ELR (cell line): ENCODE measurements around the gene CXCR4.
"Not testable (repeated sequence)": the region's sequence is repeated elsewhere in the genome, so short reads cannot be mapped to it uniquely, and the experiment has no call there.

Experiments
- DNase-seq: peaks from one replicate; pipeline ENCODE4 v3.0.0-alpha.2; 2015; ENCODE audit warnings: low read depth

Gene CXCR4

GRCh38 chr2:136114382-136114781 lies 3.6 kb downstream of the CXCR4 start:
- no peak for DNase-seq

- DNase-seq, result no peak
Observed at GRCh38 chr2:136113209-136113971, 4.6 kb downstream of the CXCR4 start.

GRCh38 chr2:136112317-136113208 lies 5.4 kb downstream of the CXCR4 start:
- no peak for DNase-seq

- DNase-seq, result no peak
Observed at GRCh38 chr2:136111711-136112110, 6.2 kb downstream of the CXCR4 start.

- no peak for DNase-seq
Observed at GRCh38 chr2:136110526-136110925, 7.4 kb downstream of the CXCR4 start.

GRCh38 chr2:136108463-136108862 lies 9.5 kb downstream of the CXCR4 start:
- DNase-seq, result no peak

GRCh38 chr2:136107051-136108033 lies 10.6 kb downstream of the CXCR4 start:
- no peak for DNase-seq

- DNase-seq, result no peak
Observed at GRCh38 chr2:136106505-136106904, 11.4 kb downstream of the CXCR4 start.

- DNase-seq, result no peak
Observed at GRCh38 chr2:136104977-136105376, 13.0 kb downstream of the CXCR4 start.

- no peak for DNase-seq
Observed at GRCh38 chr2:136101042-136101441, 16.9 kb downstream of the CXCR4 start.

- no peak for DNase-seq
Observed at GRCh38 chr2:136098441-136098840, 19.5 kb downstream of the CXCR4 start.

- no peak for DNase-seq
Observed at GRCh38 chr2:136093583-136093982, 24.4 kb downstream of the CXCR4 start.

- DNase-seq, result no peak
Observed at GRCh38 chr2:136091899-136092298, 26.1 kb downstream of the CXCR4 start.

GRCh38 chr2:136087901-136088460 lies 30.0 kb downstream of the CXCR4 start:
- not testable (repeated sequence) for DNase-seq

GRCh38 chr2:136086253-136087016 lies 31.5 kb downstream of the CXCR4 start:
- DNase-seq, result no peak

GRCh38 chr2:136085453-136086209 lies 32.3 kb downstream of the CXCR4 start:
- peak; percentile 13 for DNase-seq

- no peak for DNase-seq
Observed at GRCh38 chr2:136081582-136082210, 36.3 kb downstream of the CXCR4 start.

- DNase-seq, result no peak
Observed at GRCh38 chr2:136080114-136080513, 37.8 kb downstream of the CXCR4 start.

- DNase-seq, result no peak
Observed at GRCh38 chr2:136077107-136077506, 40.8 kb downstream of the CXCR4 start.

- DNase-seq, result no peak
Observed at GRCh38 chr2:136075476-136075875, 42.5 kb downstream of the CXCR4 start.
